Caki2 (cell line): ENCODE data around the gene NELL1. TPM values are rescaled to one million over a fixed set of nuclear protein-coding genes. Genes with fewer than 3 reads are reported as not detected.

Source experiments
- DNase-seq: peaks from one replicate; pipeline ENCODE4 v3.0.0-alpha.2; 2015; ENCODE audit warnings: low read depth
- in situ Hi-C: cut with HindIII; loops from 2 replicates; pipeline ENCODE4 v1.10.0; 2016; ENCODE audit warnings: low sequenced_read_pairs, low pct_unique_long_range_greater_than_20kb, mixed read lengths
- total RNA-seq: library from RNA; depleted of rRNA; stranded (reverse); fragments of >200 nt; shearing (Covaris generic); gene quantifications from 2 replicates; pipeline ENCODE4 v1.2.3, GENCODE V29; 2014; ENCODE audit warnings: low replicate concordance; rRNA removed

Gene NELL1
- total RNA-seq, 1 experiment from 2014 or later: not detected

- in situ Hi-C loops: no loop called here
- DNase-seq: no peak
Observed at GRCh38 chr11:21572210-21572609, 902.8 kb downstream of the NELL1 start.

DNA sequence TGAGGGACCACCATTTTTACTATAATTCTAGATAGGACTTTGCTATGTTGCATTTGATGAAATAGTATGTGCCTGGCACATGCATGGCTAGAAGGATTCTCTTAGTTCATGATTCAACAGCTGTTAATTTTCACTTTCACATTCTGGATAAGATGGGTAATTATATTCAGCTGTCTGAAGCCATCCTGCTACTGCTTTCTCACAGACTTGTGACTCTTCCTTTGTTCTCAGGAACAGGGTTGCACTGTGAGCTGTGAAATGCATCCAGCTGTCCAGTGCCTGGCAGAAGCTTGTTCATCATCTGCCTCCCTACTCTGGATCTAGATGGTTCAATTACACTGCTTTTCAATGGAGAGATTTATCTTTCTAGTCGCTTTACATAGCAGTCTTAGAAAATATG is 913.4 kb downstream of the NELL1 start:
- in situ Hi-C loops: no loop called here
- DNase-seq: no peak

DNA sequence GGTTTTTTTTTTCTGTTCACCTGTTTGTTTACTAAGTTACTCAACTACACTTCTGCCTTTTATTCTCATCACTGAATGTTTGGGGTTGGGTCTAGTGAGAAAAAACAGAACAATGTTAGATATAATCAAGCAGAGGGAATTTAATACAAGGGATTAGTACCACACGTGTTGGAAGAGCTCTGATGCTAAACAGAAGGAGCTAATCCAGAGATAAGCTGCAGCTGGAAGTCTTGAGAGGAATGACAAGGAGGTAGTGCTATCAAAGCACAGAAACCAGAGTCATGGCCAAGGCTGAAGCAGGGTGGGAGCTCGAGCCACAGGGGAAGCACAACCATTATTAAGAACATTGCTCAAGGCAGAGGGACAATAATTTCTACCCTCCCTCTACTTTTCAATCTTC is 919.4 kb downstream of the NELL1 start:
- DNase-seq: no peak
- in situ Hi-C loops: no loop called here

- in situ Hi-C loops: no loop called here
- no peak for DNase-seq
Observed at GRCh38 chr11:21602699-21603098, 933.3 kb downstream of the NELL1 start.

DNA sequence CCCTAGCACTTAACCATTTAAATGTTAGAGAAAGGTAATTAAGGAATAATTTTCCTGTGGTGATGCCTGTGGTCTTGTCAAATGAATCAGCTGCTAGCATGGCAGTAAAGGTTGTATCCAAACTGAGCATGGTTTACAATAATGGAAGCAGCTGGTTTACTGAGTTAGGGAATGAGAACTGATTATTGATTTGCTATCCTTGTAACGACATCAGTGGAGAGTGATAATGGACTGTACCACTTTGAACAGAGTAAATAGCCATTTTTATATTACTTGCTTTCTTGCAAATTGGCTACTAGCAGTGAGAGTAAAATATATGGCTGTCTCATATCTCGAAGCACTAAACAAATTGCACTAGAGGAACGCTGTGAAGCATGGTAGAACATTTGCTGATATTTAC is 934.5 kb downstream of the NELL1 start:
- in situ Hi-C loops: no loop called here
- DNase-seq: no peak

- DNase-seq: no peak
- in situ Hi-C loops: no loop called here
Observed at GRCh38 chr11:21604564-21604963, 935.2 kb downstream of the NELL1 start.

GRCh38 chr11:21612326-21612725 is 942.9 kb downstream of the NELL1 start:
- DNase-seq: no peak
- in situ Hi-C loops: no loop called here

DNA sequence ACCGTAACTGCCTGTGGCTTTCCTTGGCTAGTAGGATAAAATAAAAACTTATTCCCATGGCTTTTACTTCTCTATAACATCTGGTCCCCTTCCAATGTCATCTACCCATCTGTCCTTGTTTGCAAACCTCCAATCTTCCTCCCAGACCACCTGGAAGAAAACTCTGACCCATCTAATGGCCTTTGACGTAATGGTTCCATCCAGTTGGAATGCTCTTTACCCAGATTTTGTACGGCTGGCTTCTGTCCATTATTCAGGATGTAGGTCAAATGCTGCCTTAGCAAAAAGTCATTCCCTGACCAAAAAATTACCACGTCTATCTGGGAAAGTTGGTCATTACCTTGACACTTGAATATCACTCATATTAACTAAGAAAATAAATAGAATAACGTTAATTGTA is 945.6 kb downstream of the NELL1 start:
- no peak for DNase-seq
- in situ Hi-C loops: no loop called here

DNA sequence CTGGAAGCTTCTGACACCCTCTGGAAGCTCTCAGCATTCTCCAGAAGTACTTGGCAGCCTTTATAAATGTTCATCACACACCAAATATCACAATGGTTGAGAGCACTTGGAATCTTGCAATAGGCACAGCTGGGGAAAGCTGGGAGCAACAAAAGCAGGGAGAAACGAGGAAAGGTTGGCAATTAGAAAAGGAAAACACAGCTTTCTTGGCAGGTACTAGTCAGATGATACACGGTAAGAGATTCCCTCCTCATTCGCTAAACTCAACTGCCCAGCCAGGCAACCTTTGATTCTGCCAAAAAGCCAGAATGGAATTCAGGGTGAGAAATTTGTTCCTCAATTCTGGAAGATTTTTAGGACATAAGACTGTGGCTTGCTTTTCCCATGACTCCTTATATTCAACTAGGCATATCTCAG is 946.6 kb downstream of the NELL1 start:
- in situ Hi-C loops: no loop called here

GRCh38 chr11:21622566-21622965 is 953.2 kb downstream of the NELL1 start:
- no peak for DNase-seq
- in situ Hi-C loops: no loop called here

More for the DNA sequence above, 946.6 kb downstream of the NELL1 start:
- no peak for DNase-seq

GRCh38 chr11:21622995-21623394 is 953.6 kb downstream of the NELL1 start:
- no peak for DNase-seq
- in situ Hi-C loops: no loop called here

Other genes with a start within 250 kb of the NELL1 start
- not detected in 2 replicates for gene SLC6A5, start 70.0 kb upstream of the NELL1 start, total RNA-seq